AG04449 (cell line): ENCODE results near the gene APH1B.

Experiments used
- CTCF ChIA-PET: fragments of 350-600 bp; formaldehyde crosslinking; extraction: SDS; loops from one replicate; lab custom pipeline; 2021; ENCODE audit warnings: antibody characterized with exemption; lab: Yijun Ruan, JAX
- POLR2A ChIA-PET: fragments of 400-600, 350-600 bp; formaldehyde crosslinking; extraction: SDS; loops from one replicate; lab custom pipeline; 2020; ENCODE audit warnings: antibody characterized with exemption, inconsistent platforms; lab: Yijun Ruan, JAX
- DNase-seq: peaks from one replicate; pipeline ENCODE4 v3.0.0-alpha.2; 2010; ENCODE audit warnings: low read depth, low spot score
- H3K4me3 ChIP-seq: 2 replicates; pipeline ENCODE4 v1.5.1; 2011; ENCODE audit warnings: low read depth, mild to moderate bottlenecking, control low read depth, low read length
- TF ChIP-seq, protein P1 (sequence below): IDR thresholded peaks from one replicate; pipeline ENCODE4 v1.5.1; 2011; ENCODE audit warnings: mild to moderate bottlenecking, moderate library complexity, low read length, control low read depth, inconsistent platforms; ENCODE audit not compliant: insufficient read depth; ENCODE audit errors: missing control alignments

The APH1B gene

DNA sequence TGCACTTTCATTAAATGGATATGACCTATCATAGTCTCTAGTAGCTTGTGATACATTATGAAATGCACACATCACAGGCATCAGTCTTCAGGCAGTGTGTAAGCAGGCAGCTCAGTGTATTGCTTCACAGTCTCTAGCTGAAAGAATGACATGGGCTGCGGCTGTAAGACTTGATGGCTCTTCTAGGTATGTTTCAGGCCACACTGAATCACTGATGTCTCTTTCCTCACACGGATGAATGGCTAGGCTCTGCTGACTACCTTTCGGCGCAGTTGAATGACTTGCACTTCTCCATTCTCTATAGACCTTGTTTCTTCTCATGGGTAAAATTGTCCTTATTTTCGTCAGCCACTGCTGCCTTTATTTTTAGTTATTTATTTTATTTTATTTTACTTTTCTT lies 15.4 kb downstream of the APH1B start:
- TF ChIP-seq, protein P1, sequence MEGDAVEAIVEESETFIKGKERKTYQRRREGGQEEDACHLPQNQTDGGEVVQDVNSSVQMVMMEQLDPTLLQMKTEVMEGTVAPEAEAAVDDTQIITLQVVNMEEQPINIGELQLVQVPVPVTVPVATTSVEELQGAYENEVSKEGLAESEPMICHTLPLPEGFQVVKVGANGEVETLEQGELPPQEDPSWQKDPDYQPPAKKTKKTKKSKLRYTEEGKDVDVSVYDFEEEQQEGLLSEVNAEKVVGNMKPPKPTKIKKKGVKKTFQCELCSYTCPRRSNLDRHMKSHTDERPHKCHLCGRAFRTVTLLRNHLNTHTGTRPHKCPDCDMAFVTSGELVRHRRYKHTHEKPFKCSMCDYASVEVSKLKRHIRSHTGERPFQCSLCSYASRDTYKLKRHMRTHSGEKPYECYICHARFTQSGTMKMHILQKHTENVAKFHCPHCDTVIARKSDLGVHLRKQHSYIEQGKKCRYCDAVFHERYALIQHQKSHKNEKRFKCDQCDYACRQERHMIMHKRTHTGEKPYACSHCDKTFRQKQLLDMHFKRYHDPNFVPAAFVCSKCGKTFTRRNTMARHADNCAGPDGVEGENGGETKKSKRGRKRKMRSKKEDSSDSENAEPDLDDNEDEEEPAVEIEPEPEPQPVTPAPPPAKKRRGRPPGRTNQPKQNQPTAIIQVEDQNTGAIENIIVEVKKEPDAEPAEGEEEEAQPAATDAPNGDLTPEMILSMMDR, result no peak
- POLR2A ChIA-PET, result interaction anchor here (1.9 kb wide), 1 partner anchor 80 kb away, joined by 5 read pairs; no protein-coding TSS in a partner anchor
- H3K4me3 ChIP-seq, result no peak overlapping the region
- CTCF ChIA-PET, result interaction anchor here (0.9 to 6.9 kb wide), 7 partner anchors 14 to 317 kb away, joined by 3 to 151 read pairs (median 4); partner anchors contain the start of gene APH1B
- peak; percentile 61 for DNase-seq

DNA sequence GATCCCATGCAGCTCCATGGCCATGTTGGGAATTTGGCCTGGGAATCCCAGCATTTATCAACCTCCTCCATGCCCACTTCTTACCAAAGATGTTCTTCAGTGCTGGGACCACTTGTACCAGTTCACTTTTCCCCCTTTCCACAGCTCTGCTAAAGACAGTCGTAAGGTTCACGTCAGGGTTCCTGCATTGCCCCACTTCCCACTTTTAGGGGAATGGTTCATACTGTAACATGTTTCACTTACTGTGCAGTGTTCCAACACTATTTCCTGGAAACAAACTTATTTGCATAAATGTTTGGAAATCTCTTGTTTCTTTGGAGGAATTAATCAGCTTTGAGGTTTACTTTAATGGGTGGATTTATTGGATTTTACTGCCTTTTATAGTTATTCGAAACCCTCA lies 17.0 kb downstream of the APH1B start:
- ChIA-PET POLR2A (no interaction called here), CTCF (interaction anchor here (0.8 to 3.7 kb wide), 4 partner anchors 13 to 168 kb away, joined by 3 to 12 read pairs (median 4); no protein-coding TSS in a partner anchor)
- H3K4me3 ChIP-seq, result no peak overlapping the region
- DNase-seq, result no peak
- TF ChIP-seq, protein P1, result no peak

DNA sequence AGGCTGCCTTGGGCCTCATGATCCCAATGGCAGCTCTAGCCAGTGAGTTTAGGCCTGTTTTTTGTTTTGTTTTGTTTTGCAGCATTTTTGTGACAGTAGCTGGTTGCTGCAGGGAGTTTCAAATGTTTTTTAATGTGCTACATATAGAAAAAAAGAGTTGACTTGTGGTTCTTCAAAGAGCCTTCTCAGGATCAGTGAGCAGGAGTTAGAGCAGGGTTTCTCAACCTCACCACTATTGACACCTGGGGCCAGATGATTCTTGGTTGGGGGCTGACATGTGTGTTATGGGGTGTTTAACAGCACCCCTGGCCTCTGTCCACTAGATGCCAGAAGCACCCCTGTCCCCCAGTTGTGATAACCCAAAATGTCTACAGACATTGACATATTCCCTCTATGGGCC lies 17.9 kb downstream of the APH1B start:
- POLR2A ChIA-PET, result no interaction called here
- no peak overlapping the region for H3K4me3 ChIP-seq
- TF ChIP-seq, protein P1, result no peak
- CTCF ChIA-PET, result interaction anchor here (1.1 to 3.7 kb wide), 4 partner anchors 11 to 172 kb away, joined by 3 to 12 read pairs (median 4); no protein-coding TSS in a partner anchor
- no peak for DNase-seq

DNA sequence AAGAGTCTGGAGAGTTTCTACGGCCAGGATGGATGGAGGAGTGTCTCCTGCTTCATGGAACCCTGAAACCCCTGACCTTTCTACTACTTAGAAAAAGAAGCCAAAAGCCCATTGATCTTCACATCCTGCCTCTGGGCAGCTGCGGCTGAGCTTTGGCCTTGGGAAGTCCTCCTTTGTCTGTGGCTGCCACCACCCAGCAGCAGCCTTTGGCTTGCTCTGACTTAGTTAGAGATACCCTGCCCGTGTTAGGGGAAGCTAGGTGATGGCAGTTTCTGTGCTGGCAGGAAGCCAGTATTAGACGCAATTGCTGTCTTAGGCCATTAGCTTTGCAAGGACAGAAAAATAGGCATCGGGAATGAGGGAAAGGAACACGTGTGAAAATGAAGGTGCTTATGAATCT lies 18.8 kb downstream of the APH1B start:
- POLR2A ChIA-PET, result no interaction called here
- TF ChIP-seq, protein P1, result no peak
- H3K4me3 ChIP-seq, result no peak overlapping the region
- DNase-seq, result no peak
- CTCF ChIA-PET, result interaction anchor here (1.6 to 3.7 kb wide), 2 partner anchors 10 to 106 kb away, joined by 3 to 12 read pairs; no protein-coding TSS in a partner anchor

DNA sequence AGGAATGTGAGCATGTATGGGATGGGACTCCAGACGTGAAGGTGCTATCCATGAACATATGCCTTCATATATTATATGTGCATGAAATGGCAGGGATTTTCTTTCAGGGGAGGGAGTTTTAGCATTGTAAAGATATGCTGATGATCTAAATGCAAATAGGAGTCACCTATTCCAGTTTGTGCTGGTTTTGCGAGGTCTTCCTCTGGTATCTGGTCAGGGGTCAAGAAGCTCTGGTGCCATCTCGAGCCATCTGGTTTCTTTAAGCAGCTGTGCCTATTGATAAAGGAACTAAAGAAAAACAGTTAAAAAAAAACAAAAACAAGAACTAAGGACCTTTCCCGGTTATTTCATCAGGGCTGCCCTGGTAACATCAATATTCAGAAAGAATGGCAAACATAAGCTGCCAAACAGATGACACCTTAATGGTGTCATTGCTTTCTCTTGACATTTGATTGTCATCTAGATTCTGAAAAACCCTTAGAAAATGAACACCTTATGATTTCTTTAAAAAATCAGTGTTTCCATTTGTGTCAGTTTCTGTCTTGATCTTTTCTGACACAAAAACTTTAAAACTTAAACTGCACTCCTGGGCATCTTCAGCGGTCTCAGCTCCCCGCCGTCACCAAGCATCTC lies 22.7 kb downstream of the APH1B start:
- TF ChIP-seq, protein P1, result no peak
- POLR2A ChIA-PET, result no interaction called here
- no peak overlapping the region for H3K4me3 ChIP-seq
- CTCF ChIA-PET, result interaction anchor here (0.6 to 1.9 kb wide), 4 partner anchors 9 to 189 kb away, joined by 3 to 5 read pairs (median 4); no protein-coding TSS in a partner anchor
- no peak for DNase-seq

DNA sequence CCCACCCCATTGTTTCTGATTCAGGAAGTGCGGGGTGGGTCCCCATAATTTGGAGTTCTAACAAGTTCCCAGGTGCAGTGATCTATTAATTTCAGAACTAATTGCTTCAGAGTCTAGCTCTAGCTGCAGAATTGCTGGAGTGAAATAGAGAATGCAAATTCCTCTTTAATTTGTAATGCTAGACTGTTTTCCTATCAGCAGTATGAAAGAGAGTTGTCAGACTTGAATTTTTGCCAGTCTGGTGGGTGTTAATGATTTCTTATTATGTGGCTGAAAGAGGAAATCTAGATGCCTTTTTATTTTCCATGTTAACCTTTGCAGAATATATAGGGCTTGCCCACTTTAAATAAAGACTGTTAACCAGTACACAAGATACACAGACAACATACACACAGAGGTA lies 23.7 kb downstream of the APH1B start:
- DNase-seq, result no peak
- TF ChIP-seq, protein P1, result no peak
- CTCF ChIA-PET, result interaction anchor here (1.9 kb wide), 1 partner anchor 13 kb away, joined by 5 read pairs; no protein-coding TSS in a partner anchor
- no peak overlapping the region for H3K4me3 ChIP-seq
- POLR2A ChIA-PET, result no interaction called here
